ENCODE results near the gene PGR.

Gene PGR

GRCh38 chr11:101008961-101009689 lies 120.5 kb downstream of the PGR start:
- DNase-seq: no peak

- no peak for DNase-seq
Observed at GRCh38 chr11:101003468-101003867, 126.1 kb downstream of the PGR start.

DNA sequence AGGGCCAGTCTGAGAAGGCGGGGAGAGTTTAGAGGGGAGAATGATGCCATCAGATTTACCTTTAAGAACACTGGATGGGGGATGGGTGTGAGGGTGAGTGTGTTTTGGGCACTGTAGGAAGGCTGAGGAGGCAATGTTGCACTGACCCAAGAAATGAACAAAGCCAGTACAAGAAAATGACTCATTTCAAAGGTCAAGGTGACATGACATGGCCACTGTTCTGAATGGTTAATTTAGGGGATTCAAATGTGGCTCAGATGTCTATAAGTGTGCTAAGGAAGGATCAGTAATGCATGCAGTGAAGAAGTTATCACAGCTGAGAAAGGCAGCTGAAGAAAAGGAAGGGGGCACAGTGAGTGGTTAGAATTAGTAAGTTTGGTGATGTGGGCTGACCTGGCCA lies 129.9 kb downstream of the PGR start:
- DNase-seq: no peak

- DNase-seq: no peak
Observed at GRCh38 chr11:100994966-100995365, 134.6 kb downstream of the PGR start.

DNA sequence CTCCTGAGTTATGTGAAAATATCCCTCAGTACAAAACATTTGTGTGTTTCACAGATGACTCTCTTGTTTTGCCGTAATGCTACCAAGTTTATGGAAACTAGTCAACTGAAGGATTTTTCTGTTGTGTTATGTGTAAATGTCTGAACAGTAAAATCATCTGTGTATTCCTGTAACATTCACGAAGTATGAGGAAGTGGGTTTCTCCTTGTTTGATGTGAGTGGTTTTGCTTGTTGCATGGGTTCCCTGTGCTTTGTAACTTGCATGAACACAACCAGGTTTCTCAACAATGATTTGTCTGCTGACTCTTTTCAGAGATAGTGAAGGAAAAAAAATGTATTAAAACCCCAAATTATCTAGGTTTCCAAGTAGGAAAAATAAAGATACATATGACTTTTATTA lies 138.1 kb downstream of the PGR start:
- no peak for DNase-seq

GRCh38 chr11:100990931-100991330 lies 138.7 kb downstream of the PGR start:
- no peak for DNase-seq

- DNase-seq: no peak
Observed at GRCh38 chr11:100984668-100985067, 144.9 kb downstream of the PGR start.

GRCh38 chr11:100981196-100981824 lies 148.3 kb downstream of the PGR start:
- DNase-seq: no peak

DNA sequence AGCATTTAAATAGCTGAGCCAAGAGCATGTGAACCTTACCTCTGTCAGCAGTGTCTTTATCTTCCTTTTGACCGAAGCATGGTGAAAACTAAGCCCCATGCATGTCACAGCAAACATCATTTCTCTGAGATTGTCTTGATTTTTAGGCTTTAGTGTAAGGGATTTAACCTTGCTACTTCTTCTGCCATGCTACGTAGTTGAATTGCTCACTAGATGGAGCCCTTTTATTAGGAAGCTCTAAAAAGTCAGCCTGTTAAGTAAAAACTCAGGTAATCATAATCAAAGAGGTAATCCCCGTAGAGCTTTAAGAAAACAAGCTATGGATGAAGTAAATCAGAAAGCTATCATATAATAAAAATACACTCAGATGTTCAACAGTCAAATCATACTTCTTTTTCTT lies 149.5 kb downstream of the PGR start:
- no peak for DNase-seq

Data from activated T-cell treated with anti-CD3 and anti-CD28 coated beads, Interleukin-2, amount 50 U/mL, for 48 hours (primary cell).